HG03095 (cell line): ENCODE data around the gene MORC2.
A peak's percentile ranks its signal among the peaks of the same experiment; 100 is the strongest.

Experiments used
- ATAC-seq: cut with Tn5 transposase; IDR thresholded peaks from one replicate; pipeline ENCODE4 v1.9.1; 2021; ENCODE audit warnings: moderate library complexity; ENCODE audit not compliant: unreplicated experiment

Gene MORC2

DNA sequence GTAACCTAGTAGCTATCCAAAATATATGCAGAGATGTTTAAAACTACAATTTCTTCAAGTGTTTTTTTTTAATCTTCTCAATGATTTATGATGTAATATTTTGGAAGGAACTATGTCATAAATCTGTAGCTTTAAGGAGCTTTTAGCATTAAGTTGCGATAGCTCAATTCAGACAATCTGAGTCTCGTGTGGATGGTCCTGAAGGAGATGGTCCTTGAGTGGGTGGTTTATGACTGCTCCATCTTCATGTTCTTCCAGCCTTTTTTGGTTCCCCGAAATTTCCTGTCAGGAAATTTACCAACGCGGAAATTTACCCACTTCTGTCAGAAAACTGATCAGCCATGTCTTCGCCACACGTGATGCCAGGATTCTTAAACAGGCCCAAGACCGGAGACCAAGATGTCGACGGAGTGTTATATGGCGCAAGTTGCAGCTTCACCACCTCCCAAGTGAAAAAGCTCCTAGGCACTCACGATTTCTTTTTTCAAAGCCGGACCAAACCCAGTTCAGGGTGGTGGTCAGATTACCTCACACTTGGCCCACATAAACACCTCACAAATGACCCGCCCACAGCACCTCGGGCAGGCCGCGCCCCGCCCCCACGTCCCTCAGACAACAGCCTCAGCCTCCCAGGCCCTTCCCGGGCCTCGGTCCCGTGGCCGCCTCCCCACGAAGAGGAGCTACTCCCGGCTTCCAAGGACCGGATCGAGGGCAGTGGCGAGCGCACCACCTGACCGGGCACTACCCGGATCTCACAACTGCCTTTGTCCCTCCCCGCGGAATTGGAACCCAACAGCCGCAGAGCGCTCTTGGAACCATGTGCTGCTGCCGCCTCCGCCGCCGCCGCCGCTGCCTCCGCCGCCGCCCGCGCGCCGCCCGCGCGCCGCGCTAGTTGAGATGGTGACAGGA is at the start of gene MORC2:
TSS of gene MORC2 (minus strand) at position 760 of the 909 bp plus-strand sequence. CDS start 885 bp downstream, outside the sequence.
- peak; percentile 12 for ATAC-seq

DNA sequence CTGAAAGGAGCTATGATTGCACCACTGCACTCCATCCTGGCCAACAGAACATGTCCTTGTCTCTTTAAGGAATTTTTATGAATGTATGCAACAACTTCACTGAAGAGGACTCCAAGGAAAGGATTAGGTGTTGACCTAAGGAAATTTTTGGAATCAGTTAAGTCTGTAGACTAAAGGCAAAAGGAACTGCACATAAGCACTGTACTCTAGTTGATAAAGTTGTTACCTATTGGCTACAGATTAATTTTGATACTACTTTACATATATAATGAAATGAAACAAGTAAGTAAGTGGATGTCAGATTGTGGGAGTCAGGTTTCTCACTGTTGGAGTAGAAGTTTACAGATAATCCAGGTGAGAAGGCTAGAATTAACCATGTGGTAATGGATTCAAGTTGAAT is 37.0 kb upstream of the MORC2 start:
- ATAC-seq, result no peak

DNA sequence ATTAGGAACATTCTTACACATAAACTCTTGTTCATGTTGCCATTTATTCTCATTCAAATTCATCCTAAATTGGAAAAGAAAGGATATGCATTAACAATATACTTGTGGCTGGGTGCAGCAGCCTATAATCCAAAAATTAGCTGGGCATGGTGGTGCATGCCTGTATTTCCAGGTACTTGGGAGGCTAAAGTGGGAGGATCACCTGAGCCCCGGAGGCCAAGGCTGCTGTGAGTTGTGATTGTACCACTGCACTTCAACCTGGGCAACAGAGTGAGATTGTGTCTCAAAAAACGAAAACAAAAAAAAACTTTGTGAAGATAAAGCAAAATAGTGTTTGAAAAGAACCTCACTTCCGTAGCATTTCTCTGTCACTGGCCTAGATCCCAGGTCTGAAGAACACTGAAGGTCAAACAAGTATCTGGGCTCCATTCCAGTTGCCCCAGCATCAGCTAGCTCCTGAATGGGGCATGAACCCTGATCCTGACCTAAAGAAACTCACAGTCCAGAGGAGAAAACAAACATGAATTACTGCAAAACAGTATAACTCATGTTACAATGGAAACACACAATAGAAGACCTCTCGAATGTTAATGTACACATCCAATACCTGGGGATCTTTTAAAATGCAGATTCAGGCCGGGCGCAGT is 32.7 kb upstream of the MORC2 start:
- ATAC-seq, result no peak

DNA sequence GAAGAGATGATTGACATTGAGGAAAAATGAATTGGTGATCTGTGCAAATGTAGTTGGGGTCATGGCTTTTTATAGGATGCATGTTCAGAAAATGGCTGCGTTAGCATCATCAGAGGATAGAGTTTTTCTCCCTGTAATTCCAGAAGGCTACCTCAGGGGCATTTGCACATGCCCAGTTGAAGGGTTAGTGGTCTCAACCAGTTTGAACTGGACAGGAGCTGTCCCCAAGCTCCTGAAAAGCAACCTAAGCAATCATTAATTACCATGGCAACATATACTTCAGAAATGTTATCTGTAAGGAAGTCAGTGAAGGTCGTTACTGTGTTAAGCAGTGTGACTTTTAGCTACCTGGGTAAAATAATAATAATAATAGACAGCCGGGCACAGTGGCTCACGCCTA is 29.8 kb upstream of the MORC2 start:
- no peak for ATAC-seq

DNA sequence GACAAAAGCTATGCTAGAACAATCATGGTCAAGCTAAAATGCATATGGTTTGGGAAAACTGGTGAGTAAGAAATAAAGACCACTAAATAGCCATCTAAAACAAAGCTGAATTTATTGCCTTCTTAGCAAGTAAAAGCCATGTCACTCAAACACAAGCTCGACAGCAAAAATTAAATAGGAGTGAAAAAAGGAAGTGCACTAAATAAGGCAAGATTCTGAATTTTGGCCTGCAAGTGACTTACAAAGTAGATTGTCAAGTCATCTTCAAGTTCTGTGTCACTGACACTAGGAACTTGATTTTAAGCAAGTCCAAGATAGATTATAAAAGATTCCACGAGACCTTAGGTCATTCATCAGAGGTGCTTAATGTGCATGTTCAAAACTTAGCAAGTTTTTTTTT is 27.9 kb upstream of the MORC2 start:
- ATAC-seq, result no peak

DNA sequence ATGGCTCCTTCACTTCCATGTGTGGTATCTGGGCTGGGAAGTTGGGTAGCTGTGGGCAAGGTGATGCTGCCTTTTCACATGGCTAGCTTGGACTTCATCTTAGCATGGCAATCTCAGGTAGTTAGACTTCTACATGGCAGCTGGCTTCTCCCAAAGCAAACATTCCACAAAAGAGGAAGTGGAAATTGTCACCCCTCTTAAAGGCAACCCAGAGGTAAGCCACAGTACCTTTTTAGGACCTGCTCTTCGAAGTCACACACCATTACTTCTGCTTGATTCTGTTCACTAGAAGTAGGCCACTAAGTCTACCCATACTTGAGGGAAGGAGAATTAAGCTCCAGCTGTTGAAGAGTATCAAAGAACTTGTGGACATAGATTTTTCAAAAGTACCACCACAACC is 26.4 kb upstream of the MORC2 start:
- no peak for ATAC-seq

DNA sequence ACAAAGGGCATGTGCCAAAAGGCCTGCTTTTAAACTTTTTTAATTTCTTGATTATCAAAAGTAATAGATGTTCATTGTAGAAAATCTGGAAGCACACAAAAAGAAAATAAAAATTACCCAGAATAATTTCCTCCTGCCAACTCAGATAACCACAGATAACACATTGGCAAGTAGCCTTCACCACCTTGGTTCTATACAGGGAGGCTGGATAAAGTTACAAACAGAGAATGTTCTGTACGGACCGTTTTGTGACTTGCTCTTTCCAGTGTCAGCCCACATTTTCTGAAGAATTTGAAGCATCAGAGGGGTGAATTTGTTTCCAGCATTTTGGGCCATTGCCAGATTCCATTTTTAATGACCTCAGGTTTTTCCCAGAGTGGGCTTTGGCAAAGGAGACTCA is 24.0 kb upstream of the MORC2 start:
- ATAC-seq, result no peak

DNA sequence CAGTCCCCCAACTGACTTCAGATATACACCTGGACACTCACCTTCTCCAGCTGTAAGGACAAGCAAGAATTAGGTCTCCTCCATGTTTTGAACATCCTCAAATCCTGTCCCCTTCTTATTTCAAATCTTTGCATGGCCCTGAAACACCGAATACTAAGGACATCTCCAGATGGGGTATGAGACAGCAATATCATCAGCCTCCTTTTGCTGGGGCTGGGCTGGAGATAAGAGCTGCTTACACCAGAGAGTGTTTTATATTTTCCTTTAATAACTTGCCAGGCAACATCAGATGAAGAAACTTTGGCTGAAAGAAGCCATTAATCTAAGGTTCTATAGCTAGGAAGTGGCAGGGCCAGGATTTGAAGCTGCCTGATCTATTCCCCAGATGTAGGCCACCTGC is 22.1 kb upstream of the MORC2 start:
- ATAC-seq, result no peak

DNA sequence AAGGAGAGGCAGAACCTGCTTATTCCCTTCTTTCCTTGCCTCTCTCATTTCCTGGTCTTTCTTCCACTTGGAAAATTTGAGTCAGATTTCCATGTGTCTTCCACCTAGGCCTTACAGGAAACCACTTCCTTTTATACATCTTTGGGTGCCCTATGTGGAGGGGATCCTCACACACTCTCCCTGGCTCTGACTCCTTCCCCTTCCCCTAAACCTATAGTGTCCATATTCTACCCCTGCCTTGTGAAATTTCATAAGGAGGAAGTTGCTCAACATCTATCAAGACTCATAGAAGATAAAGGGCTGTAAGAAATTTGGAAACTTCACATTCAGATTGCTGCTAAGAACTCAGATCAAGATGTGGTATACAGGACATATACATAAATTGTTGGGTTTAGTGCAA is 20.9 kb upstream of the MORC2 start:
- no peak for ATAC-seq

DNA sequence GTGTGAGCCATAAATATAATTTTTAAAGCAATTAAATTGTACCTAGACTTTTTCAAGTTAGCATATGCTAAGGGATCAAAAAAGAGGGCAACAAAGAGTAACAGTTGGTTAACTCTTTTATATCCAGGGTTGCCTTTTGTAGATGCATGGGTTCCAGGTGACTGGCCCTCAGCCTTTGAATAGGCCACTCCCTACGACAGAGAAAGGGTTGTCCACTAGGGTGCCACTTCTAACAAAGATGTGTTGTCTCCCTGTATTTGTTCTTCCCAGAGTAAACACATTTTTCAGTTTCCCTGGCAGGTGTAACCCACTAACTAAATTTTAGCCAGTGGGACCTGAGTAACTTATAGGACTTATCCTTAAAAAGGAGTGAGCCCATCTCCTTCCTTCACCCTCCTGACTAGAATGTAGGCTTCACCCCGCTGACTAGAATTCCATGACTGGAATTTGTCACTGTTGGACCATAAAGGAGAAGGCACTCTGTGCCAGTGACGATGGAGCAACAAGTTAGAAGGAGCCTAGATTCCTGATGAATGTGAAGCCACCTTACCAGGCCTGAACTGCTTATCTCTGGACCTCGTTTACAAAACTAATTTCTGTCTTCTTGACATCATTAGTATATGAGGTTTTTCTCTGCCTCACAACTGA is 17.1 kb upstream of the MORC2 start:
- no peak for ATAC-seq

DNA sequence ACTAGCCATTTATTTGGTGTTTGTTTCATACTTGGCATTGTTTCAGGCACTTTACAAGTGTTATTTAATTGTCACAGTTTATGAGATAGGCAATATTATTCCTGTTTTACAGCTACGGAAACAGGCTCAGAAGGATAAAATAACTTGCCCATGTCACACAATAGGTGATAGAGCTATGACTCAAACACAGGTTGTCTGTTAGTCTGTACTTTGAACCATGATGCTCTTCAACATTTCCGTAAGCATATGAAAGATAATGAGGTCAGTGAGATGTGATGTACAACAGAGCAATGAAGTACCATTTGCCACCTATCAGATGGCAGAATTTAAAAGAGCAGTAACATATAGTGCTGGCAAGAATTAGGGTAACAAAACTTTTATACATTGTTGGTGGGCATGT is 15.7 kb upstream of the MORC2 start:
- no peak for ATAC-seq

DNA sequence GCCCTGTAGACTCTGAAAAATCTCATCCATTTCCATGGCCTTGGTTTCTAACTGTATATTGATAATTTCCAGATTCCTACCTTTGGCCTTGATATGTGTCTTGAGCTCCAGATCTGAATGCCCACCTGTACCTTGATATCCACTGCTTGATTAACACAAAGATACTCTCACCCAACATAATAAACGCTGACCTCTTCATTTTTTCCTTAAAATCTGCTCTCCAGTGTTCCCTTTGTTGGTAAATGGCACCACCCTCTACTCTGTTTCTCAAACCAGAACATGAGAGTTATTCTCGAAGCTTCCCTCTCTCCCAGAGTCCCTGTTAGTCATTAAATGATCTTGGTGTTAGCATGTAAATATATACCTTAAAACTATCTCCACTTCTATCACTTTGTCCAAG is 13.9 kb upstream of the MORC2 start:
- no peak for ATAC-seq

DNA sequence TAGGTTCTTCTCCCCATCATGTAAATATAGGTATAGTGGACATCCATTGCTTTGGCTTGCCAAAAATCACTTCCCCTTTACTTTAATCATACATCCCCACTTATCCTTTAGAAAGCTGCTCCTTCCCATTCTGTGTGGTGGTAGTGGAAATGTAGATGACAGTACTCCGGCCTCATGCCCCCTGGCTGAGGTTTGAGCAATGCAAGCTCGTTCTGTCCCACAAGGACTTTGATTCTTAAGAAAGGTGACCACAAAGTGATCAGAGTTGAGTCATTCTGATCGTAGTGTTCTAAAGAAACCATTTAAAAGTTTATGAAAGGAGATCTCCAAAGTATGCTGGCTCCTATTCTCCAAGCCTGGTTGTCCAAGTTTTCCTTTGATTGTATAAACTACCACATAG is 11.4 kb upstream of the MORC2 start:
- no peak for ATAC-seq

DNA sequence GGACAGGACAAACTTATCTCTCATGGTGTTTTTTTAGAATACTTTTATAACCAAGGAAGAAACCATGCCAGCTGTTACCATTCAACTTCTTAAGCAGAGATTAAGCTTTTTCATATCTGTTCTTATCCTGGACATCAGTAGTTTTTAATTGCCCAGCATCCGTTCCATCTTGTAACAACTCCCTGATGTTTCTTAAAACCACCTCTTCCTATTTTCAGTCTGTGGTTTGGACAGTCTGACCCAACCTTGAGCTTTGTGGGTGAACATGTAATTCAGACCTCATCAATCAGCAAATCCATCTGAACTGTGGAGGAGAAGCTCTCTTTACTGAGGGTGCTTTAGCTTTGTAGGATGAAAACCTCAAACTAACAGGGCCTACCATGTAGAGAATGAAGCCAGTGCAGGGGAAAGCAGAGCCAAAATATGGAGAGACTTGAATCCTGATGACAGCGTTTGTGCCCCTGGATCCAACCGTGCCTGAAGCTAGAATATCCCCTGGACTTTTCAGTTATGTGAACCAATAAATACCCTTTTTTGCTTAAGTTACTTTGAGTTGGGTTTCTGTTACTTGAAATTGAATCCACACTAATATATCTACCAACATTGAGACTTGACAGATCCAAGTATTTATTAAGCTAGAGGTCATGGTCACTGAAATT is 9.9 kb upstream of the MORC2 start:
- no peak for ATAC-seq

DNA sequence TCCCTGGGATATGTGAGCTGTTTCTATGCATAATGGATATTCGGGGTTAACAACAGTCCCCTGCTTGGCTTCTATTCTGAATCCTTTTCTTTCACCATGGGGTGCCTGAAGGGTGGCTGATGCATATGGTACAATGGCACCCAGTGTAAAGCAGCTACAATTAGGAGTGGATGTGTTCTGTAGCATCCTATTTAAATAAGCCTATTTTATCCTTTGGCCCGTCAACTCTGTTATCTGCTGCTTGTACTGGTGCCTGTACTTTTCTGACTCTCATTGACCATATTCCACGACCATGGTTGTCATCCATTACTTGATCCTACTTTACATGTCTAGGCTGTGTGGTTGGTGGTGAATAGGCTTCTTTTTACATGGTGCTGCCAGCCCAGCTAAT is 1.8 kb upstream of the MORC2 start:
- ATAC-seq, result no peak

DNA sequence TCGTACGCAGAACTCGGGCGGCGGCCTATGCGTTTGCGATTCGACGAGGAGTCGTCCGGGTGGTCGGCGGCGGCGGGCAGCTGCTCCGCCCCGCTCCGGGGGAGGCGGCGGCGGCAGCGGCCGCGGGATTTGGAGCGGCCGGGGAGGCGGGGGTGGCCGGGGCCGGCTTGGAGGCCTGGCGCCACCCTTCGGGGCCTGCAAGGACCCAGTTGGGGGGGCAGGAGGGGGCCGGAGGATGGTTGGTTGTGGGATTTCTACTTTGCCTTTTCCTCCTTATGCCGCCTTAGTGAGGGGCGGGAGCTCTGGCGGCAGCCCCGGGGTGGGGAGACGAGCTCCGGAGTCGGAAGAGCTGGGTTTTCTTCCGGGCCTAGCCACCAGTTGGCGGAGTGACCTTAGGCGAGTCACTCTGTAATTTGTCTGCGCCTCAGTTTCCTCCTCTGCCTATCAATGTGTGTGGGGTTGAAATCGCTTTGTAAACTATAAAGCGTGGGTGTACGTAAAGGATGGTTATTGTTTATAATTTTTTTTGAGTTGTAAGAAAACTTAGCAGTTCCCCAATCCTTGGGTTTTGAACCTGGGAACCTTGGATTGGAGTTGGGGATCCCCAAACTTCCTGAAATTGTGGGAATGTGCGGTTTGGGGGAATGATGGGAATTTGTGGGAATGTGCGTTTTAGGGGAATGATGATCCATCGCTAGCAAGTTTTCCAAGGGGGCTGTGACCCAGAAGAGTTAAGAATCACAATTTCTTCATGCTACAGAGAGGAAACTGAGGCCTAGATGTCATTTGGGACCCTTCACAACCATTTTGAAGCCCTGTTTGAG is 1.2 kb upstream of the MORC2 start:
- peak; percentile 22 for ATAC-seq

DNA sequence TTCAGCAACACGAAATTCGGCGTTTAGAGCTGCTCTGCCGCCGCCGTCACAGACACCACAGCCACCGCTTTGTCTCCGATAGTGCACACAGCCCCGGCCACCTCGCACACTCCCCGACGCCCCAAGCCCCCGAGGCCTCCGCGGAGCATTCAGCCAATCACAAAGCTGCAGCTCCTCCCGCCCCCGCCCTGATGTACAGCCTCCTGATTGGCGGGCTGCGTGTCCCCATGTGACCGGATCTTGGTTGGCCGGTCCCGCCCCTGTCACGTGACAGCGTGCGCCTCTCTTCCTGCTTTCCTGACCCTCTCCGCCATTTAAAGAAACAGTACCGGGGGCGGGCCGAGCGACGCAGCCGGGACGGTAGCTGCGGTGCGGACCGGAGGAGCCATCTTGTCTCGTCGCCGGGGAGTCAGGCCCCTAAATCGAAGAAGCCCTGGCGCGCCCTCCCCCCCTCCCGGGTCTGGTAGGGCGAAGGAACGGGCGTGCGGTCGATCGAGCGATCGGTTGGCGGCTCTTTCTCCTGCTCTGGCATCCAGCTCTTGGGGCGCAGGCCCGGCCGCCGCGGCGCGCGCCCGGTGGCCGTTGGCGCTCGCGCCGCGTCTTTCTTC is 454 bp upstream of the MORC2 start, which contains the start of gene TUG1:
TSS of gene TUG1 (plus strand) at position 342 of the 608 bp plus-strand sequence.
- ATAC-seq, result peak; percentile 84

DNA sequence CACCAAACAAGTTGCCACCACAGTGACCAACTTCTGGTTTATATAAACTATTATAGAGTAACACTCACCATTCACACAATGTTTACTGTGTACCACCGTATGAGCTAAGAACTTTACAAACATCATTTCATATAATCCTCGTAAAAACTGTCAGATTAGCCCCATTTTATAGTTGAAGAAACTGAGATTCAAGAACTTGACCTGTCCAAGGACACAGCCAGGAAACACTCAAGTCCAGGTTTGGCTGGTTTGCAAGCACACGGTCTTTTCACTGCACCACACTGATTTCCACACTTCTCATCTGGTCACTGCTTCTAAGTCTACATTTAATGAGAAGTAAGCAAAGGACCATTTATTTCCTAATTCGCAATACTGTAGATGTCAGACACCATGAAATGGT is 3.7 kb downstream of the MORC2 start:
- no peak for ATAC-seq

DNA sequence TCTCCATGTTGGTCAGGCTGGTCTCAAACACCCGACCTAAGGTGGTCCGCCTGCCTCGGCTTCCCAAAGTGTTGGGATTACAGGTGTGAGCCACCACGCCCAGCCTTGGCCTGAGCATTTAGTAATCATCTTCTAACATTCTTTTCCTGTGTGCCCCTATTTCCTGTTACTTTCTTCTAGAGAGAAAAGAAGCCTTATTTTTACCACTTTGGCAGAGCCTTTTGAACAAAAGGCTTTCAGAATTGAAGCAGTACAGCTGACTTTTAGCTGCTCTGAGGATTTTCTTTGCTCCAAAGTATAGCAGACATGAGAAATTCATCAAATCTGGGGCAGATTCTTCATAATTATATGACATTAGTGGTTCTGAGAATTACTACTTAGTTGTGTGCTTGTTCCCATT is 13.4 kb downstream of the MORC2 start:
- no peak for ATAC-seq

DNA sequence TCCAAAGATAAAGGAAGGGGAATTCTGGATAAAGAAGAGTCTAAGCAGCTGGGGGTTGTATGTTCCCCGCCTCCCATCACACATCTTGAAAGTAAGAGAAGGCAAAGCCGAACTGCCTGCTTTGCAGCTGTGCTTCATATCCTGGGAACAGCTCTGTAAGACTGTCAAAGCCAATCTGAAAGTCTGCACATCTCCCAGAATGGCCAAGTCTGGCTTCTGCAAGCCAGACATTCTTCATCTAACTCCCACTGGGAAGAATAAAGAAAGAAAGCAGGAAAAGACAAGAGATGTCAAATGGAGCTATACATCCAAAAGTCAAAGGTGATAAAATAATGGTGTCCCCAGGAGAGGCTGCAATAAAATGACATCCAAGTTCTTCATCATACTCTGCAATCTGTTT is 15.4 kb downstream of the MORC2 start:
- ATAC-seq, result no peak
